COLO829 (cell line): ENCODE data around the gene GID4.

Experiments used
- DNase-seq: peaks from one replicate; pipeline ENCODE4 v3.0.0; 2012; ENCODE audit warnings: low spot score

GID4 gene

DNA sequence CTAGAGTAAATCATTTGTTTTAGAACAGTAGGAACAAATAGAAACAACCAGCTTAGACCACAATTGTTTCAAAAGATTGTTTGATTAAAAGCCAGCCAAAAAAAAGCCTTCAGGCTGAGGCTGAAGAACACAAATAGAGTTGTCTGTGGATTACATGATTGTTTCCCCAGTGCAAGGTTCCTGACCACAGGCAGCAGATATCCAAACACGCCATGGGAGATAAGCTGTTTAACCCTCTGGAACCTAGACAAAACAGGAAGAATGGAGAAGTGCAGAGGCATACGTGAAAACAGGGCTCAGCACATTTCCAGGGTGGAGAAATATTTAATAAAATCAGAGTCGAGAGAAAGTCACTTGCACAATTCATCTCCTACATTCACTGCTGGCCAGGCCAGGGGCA lies 21.2 kb upstream of the GID4 start:
- DNase-seq = no peak

DNA sequence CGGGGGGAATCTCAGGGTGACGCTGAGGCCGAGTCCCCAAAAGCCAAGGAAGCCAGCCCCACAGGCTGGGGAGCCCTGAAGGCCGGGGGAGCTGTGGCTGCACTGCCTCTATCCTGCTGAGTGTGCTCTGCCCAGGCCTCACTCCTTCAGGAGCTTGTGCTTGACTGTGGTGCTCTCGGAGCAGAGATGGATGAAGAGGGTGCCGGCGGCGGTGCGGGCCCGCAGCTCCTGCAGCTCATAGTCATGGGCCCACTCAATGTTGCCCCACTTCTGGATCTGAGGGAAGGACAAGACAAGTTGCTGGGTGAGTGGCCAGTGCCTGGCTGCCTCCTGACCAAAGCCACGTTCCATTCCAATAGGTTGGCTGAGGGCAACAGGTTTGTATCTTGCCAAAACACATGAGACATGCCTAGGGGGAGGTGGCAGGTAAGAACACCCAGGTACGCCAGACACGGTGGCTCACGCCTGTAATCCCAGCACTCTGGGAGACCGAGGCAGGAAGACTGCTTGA lies 20.7 kb upstream of the GID4 start:
- DNase-seq = no peak

GRCh38 chr17:18019838-18020154 lies 19.4 kb upstream of the GID4 start:
- no peak for DNase-seq

GRCh38 chr17:18020971-18021370 lies 18.2 kb upstream of the GID4 start:
- DNase-seq = no peak

- DNase-seq = no peak
Observed at GRCh38 chr17:18021372-18021771, 17.8 kb upstream of the GID4 start.

DNA sequence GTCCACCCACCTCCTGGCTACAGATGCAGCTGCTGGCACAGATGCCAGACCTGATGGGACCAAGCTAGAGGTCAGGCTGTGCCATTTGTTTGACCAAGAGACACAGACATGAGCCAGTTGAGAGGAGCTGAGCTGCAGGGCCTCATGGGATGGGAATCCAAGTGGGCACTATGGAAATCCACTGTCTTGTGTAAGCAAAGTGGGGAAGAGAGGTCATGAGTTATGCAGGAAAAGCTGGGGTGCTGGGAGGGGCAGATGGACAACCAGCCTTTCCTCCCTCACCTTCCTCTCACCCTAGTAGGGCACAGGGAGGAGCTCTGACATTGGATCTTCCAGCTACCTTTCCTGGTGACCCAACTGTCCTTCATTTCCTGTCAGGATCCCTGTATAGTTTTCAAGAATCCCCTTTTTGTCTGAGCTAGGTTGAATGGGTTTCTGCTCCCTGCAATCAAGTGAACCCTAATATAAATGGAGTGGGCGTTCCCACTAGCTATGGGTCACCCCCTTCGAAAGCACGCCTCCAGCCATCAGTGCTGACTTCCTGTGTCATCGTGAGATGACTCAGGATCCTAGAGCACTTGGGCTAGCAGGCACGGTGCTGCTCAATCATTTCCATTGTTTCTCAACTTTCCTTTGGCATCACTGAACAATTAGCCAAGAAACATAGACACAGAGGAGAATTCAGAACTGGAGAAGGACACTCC lies 13.8 kb upstream of the GID4 start:
- DNase-seq = peak; percentile 75

GRCh38 chr17:18025945-18026776 lies 13.0 kb upstream of the GID4 start:
- DNase-seq = no peak

DNA sequence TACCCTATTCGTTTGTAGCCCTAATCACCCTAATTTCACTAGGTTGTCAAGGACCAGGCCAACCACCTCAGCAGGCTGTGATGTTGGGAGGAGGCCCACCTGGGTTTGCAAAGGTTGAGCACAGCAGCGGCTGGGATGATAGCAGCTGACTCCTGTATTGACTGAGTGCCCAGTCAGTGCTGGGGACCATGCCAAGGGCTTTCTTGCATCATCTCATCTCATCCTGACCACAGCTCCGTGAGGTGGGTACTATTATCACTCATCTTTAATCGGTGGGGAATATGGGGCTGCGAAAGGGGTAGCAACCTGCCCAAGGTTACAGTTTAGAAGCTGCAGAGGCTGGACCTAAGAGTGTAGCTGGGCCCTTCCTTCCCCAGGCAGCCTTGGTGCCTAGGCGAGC lies 11.9 kb upstream of the GID4 start:
- DNase-seq = no peak

GRCh38 chr17:18028114-18028951 lies 10.9 kb upstream of the GID4 start:
- no peak for DNase-seq

DNA sequence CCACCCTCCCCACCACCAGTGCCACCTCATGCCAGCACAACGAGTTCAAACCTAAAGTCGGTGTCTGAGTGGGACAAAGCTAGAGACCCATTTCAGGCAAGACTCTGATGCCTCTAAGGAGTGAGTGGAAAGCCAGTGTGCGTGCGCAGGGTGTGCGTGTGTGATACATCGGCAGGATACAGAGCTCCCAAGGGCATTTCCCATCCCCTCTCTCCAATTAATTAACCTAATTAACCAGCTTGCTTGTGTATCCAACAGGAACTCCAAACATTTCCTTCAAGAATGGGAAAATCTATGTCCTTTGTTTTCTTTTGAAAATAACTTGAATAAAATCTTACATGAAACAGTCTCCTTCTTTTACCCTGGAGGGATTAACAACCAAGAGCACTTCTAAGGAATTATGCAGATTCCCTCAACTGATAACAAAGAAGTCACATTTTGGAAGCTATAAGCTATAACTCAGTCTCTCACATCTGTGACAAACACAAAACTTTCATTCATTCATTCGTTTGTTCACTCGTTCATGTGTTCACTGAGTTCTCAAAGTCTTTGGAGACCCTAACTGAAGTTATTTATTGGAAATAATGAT lies 10.2 kb upstream of the GID4 start:
- DNase-seq = no peak

- no peak for DNase-seq
Observed at GRCh38 chr17:18031955-18032354, 7.3 kb upstream of the GID4 start.

GRCh38 chr17:18033442-18034099 lies 5.6 kb upstream of the GID4 start:
- DNase-seq = peak; percentile 79

DNA sequence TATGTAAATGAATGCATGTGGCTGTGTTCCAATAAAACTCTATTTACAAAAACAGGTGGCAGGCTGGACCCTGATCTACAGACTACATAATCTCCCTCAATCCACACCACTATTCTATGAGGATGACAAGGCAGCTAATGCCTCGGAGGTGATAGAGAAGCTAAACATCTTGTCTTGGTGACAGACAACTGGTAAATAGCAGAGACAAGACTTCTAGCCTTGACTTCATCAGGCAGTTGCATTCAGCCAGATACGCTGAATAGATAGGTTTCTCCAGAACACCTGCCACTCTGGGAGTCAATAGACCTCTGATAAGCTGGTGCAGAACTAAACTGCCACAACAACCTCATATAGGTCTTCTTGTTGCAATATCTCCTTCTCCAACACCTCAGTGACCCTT lies 3.5 kb upstream of the GID4 start:
- no peak for DNase-seq

GRCh38 chr17:18037486-18037885 lies 1.7 kb upstream of the GID4 start:
- no peak for DNase-seq

- no peak for DNase-seq
Observed at GRCh38 chr17:18038149-18038850, 908 bp upstream of the GID4 start.

DNA sequence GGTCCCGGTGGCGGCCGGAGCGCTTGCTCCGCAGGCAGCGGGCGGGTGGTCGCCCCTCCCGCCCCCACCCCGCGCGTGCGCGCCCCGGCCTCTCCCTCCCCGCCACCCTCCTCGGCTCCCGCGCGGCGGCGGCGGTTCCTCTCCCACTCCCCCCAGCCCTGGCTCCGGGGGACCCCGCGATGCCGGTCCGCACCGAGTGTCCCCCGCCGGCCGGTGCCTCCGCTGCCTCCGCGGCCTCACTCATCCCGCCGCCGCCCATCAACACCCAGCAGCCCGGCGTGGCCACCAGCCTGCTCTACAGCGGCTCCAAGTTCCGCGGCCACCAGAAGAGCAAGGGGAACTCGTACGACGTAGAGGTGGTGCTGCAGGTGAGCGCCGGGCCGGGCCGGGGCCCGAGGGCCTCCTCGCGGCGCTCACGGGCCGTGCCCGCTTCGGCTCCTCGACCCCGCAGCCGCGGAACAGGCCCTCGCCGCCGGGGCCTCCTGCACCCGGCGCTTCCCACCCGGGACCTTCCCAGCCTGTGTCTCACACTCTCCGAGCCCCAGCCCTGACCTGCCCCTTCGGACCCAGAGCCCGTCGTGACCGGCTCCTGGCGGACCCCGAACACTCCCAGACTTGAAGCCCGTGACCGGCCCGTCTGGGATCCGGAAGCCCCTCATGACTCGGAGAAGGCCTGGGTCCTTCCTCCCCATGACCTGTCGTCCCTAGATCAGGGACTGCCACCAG lies 490 bp downstream of the GID4 start:
- DNase-seq = no peak

- DNase-seq = no peak
Observed at GRCh38 chr17:18040261-18040858, 1.2 kb downstream of the GID4 start.

DNA sequence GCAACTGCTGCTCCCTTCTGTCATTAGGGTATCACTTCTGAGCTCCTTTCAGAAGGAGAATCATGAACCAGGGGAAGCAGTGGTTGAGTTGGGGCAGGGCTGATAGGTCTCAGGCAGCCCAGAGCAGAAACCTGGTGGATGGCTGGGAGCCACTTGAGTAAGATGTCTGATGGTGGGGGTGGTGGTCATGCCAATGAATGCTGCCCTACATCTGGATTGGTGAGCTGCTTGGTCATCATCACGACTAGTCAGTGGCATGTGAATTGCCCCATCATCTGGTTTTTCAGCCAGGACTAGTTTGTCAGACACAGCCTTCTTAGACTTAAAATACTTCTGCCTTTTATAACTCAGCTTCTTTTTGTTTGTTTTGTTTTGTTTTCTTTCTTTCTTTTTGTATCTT lies 2.6 kb downstream of the GID4 start:
- DNase-seq = no peak

DNA sequence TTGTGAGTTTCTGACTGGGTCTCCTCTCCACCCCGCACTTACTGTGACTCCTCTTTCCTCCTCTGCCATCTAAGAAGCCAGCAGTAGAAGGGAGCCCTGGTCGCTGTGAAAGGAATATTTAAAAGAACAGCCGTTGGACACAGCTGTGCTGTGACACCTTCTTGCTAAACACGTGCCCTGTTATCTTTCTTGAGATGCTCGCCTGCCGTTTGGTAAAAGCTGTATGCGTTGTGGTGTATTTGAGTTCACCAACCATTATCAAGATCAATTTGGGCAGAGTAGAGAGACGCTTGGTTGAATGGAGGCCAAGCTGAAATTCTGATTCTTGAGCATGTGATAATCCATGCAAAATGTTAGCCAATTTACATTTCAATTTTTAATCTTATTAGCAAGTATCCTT lies 3.8 kb downstream of the GID4 start:
- DNase-seq = no peak

DNA sequence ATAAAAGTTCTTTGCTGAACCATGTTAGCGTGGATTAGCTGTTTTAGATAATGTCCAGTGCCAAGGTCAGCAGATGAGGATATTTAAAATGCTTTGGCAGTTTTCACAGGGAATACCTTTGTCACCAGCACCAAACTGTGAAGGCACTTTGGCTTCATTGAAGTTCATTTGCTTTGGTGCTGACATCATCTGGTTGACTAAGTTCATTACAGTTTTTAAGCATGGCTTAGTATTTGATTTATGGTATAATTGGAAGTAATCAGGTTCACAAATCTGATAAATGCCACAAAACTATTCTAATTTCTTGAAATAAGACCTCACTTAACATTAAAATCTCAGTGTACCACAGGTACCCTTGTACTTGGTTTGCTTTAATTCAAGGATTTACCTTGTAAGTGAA lies 4.3 kb downstream of the GID4 start:
- DNase-seq = no peak
